Right lobe of liver (tissue), 4 donors: ENCODE results near the gene ZMYND15.
A peak's percentile ranks its signal among the peaks of the same experiment; 100 is the strongest.

ENCODE experiments used
- CTCF ChIP-seq, 4 donors: fragments of 200-600 bp in 3 of 4; fragments of 450-650 bp in 1 of 4; IDR thresholded peaks; one replicate each; pipeline versions ENCODE4 v1.5.1 to v1.8.0; 2016 to 2022; ENCODE audit warnings: antibody characterized with exemption in 4 of 4, mild to moderate bottlenecking in 2 of 4
- POLR2A ChIP-seq: fragments of 450-650 bp; IDR thresholded peaks from one replicate; pipeline ENCODE4 v1.6.1; 2017; ENCODE audit warnings: antibody characterized with exemption, mild to moderate bottlenecking
- donor health status: DM: no; HTN: no; CAD: no.
- donor health status: DM: no; HTN: no; CAD: no.
- donor health status: DM: no; HTN: yes; CAD: no.

GRCh38 chr17:4788807-4789700, 49.4 kb downstream of the ZMYND15 start, which contains the start of gene GLTPD2:
- TF ChIP-seq POLR2A: peak; percentile 74
- TF ChIP-seq CTCF (IDR thresholded peaks at IDR 0.05): peak in 2 of 4 donors; percentile 9 to 16
